NCI-H187 (cell line): ENCODE data around the gene KRT36.

Source experiments
- DNase-seq, 2 experiments: peaks; one replicate each; lab custom pipeline; 2025; lab: John Stamatoyannopoulos, UW

Gene KRT36

DNA sequence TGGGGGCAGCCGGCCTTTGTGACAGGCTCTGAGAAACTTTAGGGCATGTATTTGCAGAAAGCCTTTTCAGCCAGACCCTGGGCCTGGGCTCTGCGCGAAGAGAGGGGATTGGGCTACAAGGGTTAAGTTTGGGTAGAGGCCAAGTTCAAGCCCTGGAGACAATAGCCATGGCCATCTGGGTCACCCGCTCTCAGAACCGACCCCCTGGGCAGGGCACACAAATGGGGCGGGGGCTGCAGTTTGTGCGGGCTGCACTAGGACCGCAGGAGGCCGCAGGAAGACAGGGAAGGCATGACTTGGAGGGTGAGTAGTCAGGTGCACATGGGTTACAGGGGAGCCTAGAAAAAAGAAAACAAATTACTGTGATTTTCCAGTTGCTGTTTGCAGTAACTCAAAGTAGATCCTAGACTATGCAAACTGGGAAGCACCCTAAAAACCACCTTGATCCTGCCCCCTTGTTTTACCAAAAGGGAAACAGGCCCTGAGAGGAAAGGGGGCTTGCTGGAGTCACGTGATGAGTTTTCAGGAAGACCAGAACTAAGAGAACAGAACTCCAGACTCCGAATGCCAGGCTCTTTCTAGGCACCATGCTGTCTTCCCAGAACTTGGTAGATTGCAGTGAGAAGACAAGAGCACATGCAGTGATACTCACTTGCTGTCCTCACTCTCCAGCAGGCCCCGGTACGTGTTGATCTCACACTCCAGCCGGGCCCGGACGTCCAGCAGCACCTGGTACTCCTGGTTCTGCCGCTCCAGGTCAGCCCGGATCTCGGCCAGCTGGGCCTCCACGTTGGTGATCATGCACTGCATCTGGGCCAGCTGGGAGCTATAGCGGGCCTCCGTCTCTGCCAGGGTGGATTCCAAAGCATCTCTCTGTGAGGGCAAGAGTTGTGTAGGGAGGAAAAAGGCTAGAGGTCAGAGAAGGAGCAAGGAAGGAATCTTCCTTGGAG, 12.6 kb downstream of the KRT36 start:
- DNase-seq: no peak

DNA sequence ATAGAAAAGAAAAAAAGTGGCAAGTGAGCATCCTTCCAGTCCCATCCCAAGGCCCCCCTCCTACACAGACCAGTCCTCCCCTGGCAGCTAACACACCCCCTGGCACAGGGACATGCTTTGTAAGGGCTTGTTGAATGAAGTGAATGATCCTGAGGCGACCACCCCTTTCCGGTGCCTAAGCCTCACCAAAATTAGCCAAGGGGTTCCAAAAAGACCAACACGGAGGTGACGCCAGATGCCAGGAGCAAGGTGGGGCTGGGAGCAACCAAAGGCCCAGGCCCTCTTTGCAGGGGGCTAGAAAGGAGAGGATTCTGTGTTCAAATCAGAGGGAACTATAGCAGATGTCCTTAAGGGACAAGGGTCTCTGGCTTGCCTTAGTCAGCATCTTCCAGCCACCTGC, 14.3 kb downstream of the KRT36 start:
- no peak for DNase-seq

GRCh38 chr17:41474863-41475262, 14.8 kb downstream of the KRT36 start:
- DNase-seq: no peak

DNA sequence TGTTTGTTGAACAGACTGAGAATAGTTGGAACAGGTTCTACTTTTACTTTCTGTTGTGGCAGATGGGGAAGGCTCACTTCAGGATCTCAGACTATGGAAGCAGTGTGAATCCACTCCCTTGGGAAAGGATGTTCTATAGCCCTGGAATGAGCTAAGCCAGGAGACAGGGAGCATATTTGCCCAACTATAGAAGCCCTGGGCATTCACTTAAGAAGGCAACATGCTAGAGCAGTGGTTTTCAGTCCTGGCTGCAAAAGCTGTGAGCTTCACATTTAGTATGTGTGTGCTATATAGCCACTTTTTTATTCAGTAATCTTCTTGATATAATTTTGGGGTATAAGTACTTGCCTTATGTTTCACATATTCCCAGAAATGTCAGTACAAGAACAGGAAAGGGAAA, 21.4 kb downstream of the KRT36 start:
- DNase-seq: no peak

GRCh38 chr17:41467561-41467960, 22.1 kb downstream of the KRT36 start:
- DNase-seq: no peak

- DNase-seq: no peak
Observed at GRCh38 chr17:41466988-41467387, 22.7 kb downstream of the KRT36 start, which contains the start of gene KRT32. TSS of gene KRT32 (minus strand) at chr17:41467386. CDS start at chr17:41467325, 61 bp downstream.

DNA sequence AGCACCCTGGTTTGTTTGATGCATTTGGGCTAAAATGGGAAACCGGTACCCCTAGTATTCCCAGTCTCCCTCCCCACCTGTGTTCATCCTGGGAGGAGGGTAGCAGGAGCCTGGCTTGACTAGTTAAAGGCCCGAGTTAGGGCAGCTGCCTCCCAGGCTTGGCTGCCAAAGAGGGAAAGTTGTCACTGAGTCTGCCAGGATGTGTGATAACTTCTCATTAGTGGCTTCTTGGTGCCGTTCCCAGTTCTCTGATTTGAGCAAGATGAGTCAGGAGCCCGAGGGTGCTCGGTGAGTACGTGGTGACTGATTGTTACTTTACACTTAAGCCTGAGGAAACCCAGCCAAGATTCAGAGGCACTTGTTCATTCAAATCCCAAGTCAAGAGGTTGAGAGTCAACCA, 25.0 kb downstream of the KRT36 start:
- DNase-seq: no peak

DNA sequence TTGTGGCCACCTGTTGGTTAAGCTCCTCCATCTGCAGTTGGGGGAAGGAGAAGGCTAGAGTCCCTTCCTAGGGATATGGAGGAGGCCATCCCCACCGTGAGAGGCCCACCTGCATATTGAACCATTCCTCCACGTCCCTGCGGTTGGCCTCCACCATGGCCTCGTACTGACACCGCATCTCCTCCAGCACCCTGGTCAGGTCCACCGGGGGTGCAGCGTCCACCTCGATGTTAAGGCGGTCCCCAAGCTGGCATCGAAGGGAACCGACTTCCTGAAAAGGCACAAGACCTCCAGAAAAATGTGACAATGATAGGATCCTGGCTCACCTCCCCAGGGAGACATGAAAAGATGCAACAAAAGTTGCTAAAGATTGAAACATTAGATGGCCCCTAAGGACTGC, 25.5 kb downstream of the KRT36 start:
- no peak for DNase-seq

DNA sequence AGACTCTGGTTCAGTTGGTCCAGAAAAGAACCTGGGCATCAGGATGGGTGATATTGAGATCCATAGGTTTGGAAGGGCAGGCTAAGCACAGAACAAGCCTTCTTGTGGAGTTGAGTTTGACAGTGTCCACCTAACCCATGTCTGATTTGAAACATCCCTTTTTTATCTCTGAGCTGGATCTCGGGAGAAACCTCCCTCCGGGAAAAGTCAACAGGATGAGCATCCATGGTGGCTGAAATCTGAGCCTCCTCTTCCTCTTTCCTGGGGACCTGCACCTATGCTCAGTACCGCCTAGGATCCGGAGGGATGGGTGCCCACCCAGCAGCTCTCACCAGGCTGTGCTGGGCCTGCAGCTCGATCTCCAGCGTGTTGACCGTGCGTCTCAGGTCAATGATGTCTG, 26.0 kb downstream of the KRT36 start:
- DNase-seq: no peak

DNA sequence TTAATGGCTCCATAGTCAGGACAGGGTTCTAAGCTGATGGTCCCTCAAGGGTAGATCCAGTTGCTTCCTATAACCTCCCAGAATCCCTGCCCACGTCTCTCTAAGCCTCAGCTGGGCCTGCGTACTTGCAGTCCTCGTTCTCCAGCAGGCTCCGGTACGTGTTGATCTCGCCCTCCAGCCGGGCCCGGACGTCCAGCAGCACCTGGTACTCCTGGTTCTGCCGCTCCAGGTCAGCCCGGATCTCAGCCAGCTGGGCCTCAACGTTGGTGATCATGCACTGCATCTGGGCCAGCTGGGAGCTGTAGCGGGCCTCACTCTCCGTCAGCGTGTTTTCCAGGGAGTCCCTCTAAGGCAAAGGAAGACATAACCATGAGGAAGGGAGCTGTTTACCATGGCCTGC, 27.0 kb downstream of the KRT36 start:
- no peak for DNase-seq

GRCh38 chr17:41457676-41458075, 32.0 kb downstream of the KRT36 start:
- no peak for DNase-seq

DNA sequence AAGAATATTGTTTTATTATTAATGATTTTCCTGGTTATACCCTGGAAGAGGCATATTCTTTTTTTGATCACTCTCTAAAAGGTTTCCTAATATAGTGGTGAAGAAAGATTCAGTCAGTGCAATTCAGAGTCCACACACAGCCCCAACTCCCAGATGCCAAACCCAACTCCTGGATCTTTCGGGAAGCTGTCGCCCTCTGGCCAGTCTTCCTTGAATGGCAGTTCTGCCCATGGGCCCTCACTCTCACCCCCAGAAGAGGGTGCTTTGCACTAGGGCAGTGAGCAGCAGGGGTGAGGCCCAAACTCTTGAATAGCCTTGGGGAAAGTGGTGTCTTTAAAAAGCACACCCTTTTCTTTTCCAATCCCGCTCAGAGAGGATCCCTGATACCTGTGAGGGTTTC, 33.5 kb downstream of the KRT36 start:
- DNase-seq: no peak

DNA sequence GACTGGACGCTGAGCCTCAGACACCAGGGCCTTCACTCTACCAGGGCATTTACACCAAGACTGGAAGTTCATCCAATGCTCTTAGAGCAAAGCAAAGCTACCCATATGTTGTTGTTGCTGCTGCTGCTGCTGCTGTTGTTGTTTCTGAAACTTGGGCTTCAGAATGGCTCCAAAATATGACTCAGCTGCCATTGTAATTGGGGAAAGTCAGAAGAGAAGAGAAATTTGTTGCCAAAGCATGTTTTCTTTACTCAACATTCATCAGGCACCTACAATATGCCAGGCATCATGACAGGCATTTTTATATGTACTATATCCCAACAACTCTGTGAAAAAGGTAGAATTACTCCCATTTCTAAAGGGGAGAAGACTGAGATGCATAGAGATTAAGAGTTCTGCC, 34.5 kb downstream of the KRT36 start:
- no peak for DNase-seq

GRCh38 chr17:41453066-41453465, 36.6 kb downstream of the KRT36 start:
- DNase-seq: no peak

DNA sequence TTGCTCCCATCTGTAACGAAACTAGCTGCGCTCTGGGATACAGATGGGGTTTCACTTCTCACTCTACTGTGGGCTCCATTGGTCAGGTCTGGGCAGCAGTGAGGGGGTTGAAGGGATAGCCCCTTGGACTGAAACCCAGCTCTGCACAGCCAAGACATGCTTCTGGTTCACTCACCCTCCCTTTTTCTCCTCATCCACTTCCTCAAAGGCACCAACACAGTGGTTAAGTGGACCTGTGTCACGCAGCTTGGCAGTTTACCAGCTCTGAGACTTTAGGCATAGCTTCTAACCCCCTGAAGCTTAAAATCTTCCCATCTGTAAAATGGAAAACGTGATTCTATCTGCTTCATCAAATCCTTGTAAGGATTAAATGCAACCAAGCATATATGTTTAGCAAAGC, 37.4 kb downstream of the KRT36 start:
- no peak for DNase-seq

DNA sequence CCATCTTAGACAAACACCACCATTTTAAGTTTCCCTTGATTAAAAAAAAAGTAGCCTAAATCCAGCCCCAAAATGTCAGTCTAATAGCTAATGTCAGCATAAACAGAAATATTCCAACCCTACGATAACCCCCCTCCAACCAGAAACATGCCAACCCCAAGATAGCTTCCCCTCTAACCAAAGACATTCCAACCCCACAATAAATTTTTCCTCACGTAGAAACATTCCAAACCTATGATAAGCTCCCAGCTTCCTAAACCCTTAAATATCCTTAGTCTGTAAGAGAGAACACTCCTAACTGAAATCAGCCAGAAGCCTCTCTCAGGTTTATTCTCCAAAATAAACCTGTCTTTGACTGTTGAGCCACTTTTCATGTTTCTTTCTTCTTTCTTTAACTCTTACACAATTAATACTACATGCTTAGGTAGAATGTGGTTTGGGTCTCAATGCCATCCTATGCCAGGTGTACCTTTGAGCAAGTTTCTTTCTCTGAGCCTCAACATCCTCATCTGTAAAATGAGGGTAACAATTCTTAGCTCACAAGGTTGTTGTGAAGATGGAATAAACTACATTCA, 38.5 kb downstream of the KRT36 start:
- DNase-seq: no peak

GRCh38 chr17:41449008-41449407, 40.7 kb downstream of the KRT36 start:
- no peak for DNase-seq

DNA sequence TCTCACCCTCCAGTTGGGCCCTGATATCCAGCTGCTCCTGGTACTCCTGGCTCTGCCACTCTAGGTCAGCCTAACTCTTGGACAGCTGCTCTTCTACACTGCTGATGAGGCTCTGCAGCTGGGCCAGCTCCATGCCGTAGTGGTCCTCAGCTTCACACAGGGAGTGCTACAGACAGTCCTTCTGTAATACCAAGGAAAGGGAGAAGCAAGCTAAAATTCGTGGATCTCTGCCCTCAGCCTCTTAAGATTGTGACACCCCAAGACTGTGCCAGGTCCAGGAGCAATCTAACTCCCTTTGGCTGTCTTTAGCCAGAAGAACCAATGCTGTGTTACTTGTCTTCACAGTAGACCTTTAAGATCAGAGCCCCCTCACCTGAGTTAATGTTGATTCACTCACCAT, 41.2 kb downstream of the KRT36 start:
- DNase-seq: no peak

- DNase-seq: no peak
Observed at GRCh38 chr17:41446806-41447205, 42.9 kb downstream of the KRT36 start.

DNA sequence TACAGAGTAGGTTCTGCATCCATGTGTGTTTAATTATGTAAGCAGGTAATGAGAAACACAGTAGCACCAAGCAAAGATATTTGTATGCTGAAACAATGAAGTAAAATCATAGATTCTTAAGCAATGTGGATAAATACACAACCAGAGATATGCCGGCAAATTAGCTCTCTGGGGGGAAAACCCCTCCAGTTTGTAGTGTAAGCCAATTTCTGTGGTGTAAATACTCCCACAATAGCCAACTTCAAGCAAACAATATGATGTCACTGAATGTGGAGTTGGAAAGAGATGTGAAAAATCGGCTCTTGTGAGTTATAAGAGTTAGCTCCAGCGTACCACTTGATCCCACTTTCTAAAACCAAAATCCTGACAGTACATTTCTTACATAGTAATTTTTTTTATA, 45.1 kb downstream of the KRT36 start:
- DNase-seq: no peak

GRCh38 chr17:41444186-41444585, 45.5 kb downstream of the KRT36 start:
- DNase-seq: no peak

GRCh38 chr17:41442739-41443138, 47.0 kb downstream of the KRT36 start:
- DNase-seq: no peak

DNA sequence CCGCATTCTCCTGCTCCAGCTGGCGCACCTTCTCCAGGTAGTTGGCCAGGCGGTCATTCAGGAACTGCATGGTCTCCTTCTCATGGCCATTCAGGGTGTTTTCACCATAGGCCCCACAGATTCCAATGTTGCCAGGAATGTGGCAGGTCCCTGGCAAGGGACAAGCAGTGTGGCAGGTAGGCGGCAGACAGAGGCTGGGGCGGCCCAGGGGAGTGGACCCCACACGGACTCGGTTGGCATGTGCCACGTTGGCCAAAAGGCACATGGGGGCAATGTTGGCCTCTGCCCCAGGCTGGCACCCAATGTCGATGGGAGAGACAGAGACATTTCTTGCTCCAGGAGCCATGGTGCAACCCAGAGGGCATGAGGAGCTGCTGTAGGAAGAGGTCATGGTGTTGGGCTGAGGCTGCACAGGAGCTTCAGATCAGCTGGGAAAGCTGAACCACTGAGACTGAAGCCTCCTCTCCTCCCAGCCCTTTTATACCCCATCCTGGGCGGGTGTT, 49.1 kb downstream of the KRT36 start, which contains the start of gene KRT38:
KRT38 (minus strand) TSS at position 453 of the 503 bp plus-strand sequence; CDS start at position 391, 62 bp downstream.
- DNase-seq: no peak
